ENCODE results near the gene TMEFF1. TPM values are rescaled to one million over a fixed set of nuclear protein-coding genes. Genes with fewer than 3 reads are reported as not detected.
A peak's percentile ranks its signal among the peaks of the same experiment; 100 is the strongest.

Gene TMEFF1
- 1 to 10 TPM in 1 of 4 donors, under 1 TPM in 3; 0.50 to 1.7 (median 0.73) TPM for total RNA-seq

GRCh38 chr9:100472788-100473275 lies at the start of gene TMEFF1:
TMEFF1 (plus strand) TSS chr9:100473149; CDS start chr9:100473545, 396 bp downstream.
- Histone ChIP-seq H3K4me3 (peak within 1 kb of the TSS; percentile 70 to 73 (median 72)), H3K27me3 (peaks cover 0 to 15% (median 0%) of the 10 kb centered on the region in 4 donors), H3K4me1 (peaks cover 8 to 21% (median 16%) of the 10 kb centered on the region in 4 donors), H3K9me3 (no peaks in the 10 kb centered on the region), H3K27ac (replicated peaks in 1 of 4) (peak within 1 kb of the TSS in 1 of 4 donors; percentile 41), H3K36me3 (no peaks in the 10 kb centered on the region)
- no peak for DNase-seq (ENCODE audit: extremely low spot score)
- WGBS: 5% methylated on average over 7 of the region's 54 CpGs
- intact Hi-C loops (cut with DNase I): no loop called here
- TF ChIP-seq, protein P1, sequence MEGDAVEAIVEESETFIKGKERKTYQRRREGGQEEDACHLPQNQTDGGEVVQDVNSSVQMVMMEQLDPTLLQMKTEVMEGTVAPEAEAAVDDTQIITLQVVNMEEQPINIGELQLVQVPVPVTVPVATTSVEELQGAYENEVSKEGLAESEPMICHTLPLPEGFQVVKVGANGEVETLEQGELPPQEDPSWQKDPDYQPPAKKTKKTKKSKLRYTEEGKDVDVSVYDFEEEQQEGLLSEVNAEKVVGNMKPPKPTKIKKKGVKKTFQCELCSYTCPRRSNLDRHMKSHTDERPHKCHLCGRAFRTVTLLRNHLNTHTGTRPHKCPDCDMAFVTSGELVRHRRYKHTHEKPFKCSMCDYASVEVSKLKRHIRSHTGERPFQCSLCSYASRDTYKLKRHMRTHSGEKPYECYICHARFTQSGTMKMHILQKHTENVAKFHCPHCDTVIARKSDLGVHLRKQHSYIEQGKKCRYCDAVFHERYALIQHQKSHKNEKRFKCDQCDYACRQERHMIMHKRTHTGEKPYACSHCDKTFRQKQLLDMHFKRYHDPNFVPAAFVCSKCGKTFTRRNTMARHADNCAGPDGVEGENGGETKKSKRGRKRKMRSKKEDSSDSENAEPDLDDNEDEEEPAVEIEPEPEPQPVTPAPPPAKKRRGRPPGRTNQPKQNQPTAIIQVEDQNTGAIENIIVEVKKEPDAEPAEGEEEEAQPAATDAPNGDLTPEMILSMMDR (IDR thresholded peaks at IDR 0.05): peak in 1 of 3 experiments; percentile 25
- no peak for TF ChIP-seq POLR2A (IDR thresholded peaks at IDR 0.05; ENCODE audit: low read depth)

DNA sequence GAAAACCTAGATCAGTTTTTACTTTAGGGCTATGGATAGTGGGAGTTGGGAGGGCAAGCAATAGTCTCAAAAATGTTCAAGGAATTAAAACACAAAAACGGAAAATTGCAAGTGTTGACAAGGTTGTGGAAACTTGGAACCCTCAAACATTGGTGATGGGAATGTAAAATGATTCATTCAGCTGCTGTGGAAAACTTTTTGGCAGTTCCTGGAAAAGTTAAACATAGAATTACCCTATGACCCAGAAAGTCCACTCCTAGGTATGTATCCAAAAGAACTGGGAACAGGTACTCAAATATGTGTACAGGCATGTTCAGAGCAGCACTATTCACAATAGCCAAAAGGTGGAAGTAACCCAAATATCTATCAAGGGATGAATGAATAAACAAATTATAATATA lies 47.2 kb upstream of the TMEFF1 start:
- TF ChIP-seq POLR2AphosphoS5 (IDR thresholded peaks at IDR 0.05): peak in 1 of 2 donors; percentile 18
- no peak for TF ChIP-seq POLR2A (IDR thresholded peaks at IDR 0.05; ENCODE audit: low read depth)
- intact Hi-C loops (cut with DNase I): loop anchor here (5.0 kb wide), 2 partner anchors 73 to 172 kb away; partner anchors contain the start of gene TEX10

GRCh38 chr9:100426189-100426529 lies 46.8 kb upstream of the TMEFF1 start:
- no peak for DNase-seq (ENCODE audit: extremely low spot score)
- H3K4me1 ChIP-seq: peaks cover 32 to 37% (median 36%) of the 10 kb centered on the region in 4 donors
- intact Hi-C loops (cut with DNase I): loop anchor here (5.0 kb wide), 2 partner anchors 74 to 171 kb away; partner anchors contain the start of gene TEX10
- TF ChIP-seq POLR2A (IDR thresholded peaks at IDR 0.05; ENCODE audit: low read depth) (no peak), EP300 (IDR thresholded peaks at IDR 0.05) (no peak), POLR2AphosphoS5 (IDR thresholded peaks at IDR 0.05) (no peak)
- TF ChIP-seq, protein P1 (IDR thresholded peaks at IDR 0.05): no peak
- H3K9me3 ChIP-seq: no peaks in the 10 kb centered on the region
- 24% methylated on average over 7 of the region's 7 CpGs for WGBS
- peak overlapping the region; percentile 82 to 98 (median 86) for H3K4me3 ChIP-seq
- peak overlapping the region; percentile 88 to 96 (median 90) for H3K27ac ChIP-seq (replicated peaks in 1 of 4)
- no peaks in the 10 kb centered on the region for H3K36me3 ChIP-seq
- H3K27me3 ChIP-seq: peaks cover 0 to 3% (median 0%) of the 10 kb centered on the region in 4 donors

More for the DNA sequence above, 47.2 kb upstream of the TMEFF1 start:
- Histone ChIP-seq H3K27ac (replicated peaks in 1 of 4) (peak overlapping the region; percentile 88 to 96 (median 90)), H3K27me3 (peaks cover 0 to 6% (median 0%) of the 10 kb centered on the region in 4 donors), H3K9me3 (no peaks in the 10 kb centered on the region), H3K36me3 (no peaks in the 10 kb centered on the region), H3K4me3 (peak overlapping the region in 1 of 4 donors; percentile 98), H3K4me1 (peaks cover 32 to 37% (median 36%) of the 10 kb centered on the region in 4 donors)
- DNase-seq (ENCODE audit: extremely low spot score): no peak
- WGBS: 19% methylated on average over 1 of the region's 1 CpG

- TF ChIP-seq EP300 (IDR thresholded peaks at IDR 0.05) (no peak), POLR2AphosphoS5 (IDR thresholded peaks at IDR 0.05) (peak; percentile 54 to 74), POLR2A (IDR thresholded peaks at IDR 0.05; ENCODE audit: low read depth) (no peak)
- TF ChIP-seq, protein P1 (IDR thresholded peaks at IDR 0.05): peak in 1 of 3 experiments; percentile 27
- Histone ChIP-seq H3K36me3 (no peaks in the 10 kb centered on the region), H3K27ac (replicated peaks in 1 of 4) (peak within 1 kb of the TSS; percentile 94 to 97 (median 96)), H3K27me3 (no peaks in the 10 kb centered on the region), H3K9me3 (no peaks in the 10 kb centered on the region), H3K4me3 (peak within 1 kb of the TSS; percentile 82 to 98 (median 86)), H3K4me1 (peaks cover 32 to 37% (median 36%) of the 10 kb centered on the region in 4 donors)
- DNase-seq (ENCODE audit: extremely low spot score): no peak
- intact Hi-C loops (cut with DNase I): loop anchor here (5.0 kb wide), 2 partner anchors 74 to 171 kb away; partner anchors contain the start of gene TEX10
- 0% methylated on average over 42 of the region's 80 CpGs for WGBS
Measured at GRCh38 chr9:100426530-100427365, 46.2 kb upstream of the TMEFF1 start, which contains the start of gene MSANTD3. MSANTD3 (plus strand) TSS chr9:100427143; CDS start chr9:100441939, 14,796 bp downstream.
